Calu3 (cell line): Measurements from ENCODE around the gene SPAG5. TPM values are rescaled to one million over a fixed set of nuclear protein-coding genes. Genes with fewer than 3 reads are reported as not detected.

Source experiments
- BruUV-seq: library from RNA; stranded (reverse); fragments of 400-500 nt; replicated peaks from 2 replicates; lab custom pipeline; 2021; lab: Mats Ljungman, UMichigan
- CTCF ChIA-PET: fragments of 300-600 bp; sonication (Branson Sonifier 250); formaldehyde crosslinking; loops from one replicate; lab custom pipeline; 2022; ENCODE audit warnings: antibody characterized with exemption; lab: Charles Lee
- DNase-seq: peaks from one replicate; pipeline ENCODE4 v3.0.0; 2022
- H3K27ac Mint-ChIP-seq: one replicate; pipeline ENCODE4 v1.8.0; 2022; ENCODE audit warnings: mixed read lengths; ENCODE audit not compliant: unreplicated experiment
- H3K27me3 Mint-ChIP-seq: one replicate; pipeline ENCODE4 v1.8.0; 2022; ENCODE audit warnings: mixed read lengths; ENCODE audit not compliant: unreplicated experiment
- H3K36me3 Mint-ChIP-seq: one replicate; pipeline ENCODE4 v1.8.0; 2022; ENCODE audit warnings: mild to moderate bottlenecking, moderate library complexity, mixed read lengths; ENCODE audit not compliant: insufficient read depth, unreplicated experiment
- H3K4me1 Mint-ChIP-seq: one replicate; pipeline ENCODE4 v1.8.0; 2022; ENCODE audit warnings: mild to moderate bottlenecking, low read depth, mixed read lengths; ENCODE audit not compliant: unreplicated experiment
- H3K4me3 Mint-ChIP-seq: one replicate; pipeline ENCODE4 v1.8.0; 2022; ENCODE audit warnings: mild to moderate bottlenecking, low read depth, moderate library complexity, mixed read lengths; ENCODE audit not compliant: unreplicated experiment
- H3K9me3 Mint-ChIP-seq: one replicate; pipeline ENCODE4 v1.8.0; 2022; ENCODE audit warnings: low read depth, mixed read lengths; ENCODE audit not compliant: unreplicated experiment
- intact Hi-C: fragments of 100-400 bp; cut with micrococcal nuclease; formaldehyde crosslinking; loops from one replicate; pipeline ENCODE4 v1.10.0; 2022; ENCODE audit not compliant: unreplicated experiment
- total RNA-seq: library from RNA; stranded (reverse); gene quantifications from 2 replicates; pipeline ENCODE4 v1.2.3, GENCODE V29; 2022
- TF ChIP-seq, protein P1 (sequence below): fragments of 200-600 bp; IDR thresholded peaks from one replicate; pipeline ENCODE4 v1.8.0; 2022; ENCODE audit warnings: antibody characterized with exemption; ENCODE audit not compliant: unreplicated experiment

The SPAG5 gene
- total RNA-seq, 1 experiment from 2014 or later: 82.1 TPM

DNA sequence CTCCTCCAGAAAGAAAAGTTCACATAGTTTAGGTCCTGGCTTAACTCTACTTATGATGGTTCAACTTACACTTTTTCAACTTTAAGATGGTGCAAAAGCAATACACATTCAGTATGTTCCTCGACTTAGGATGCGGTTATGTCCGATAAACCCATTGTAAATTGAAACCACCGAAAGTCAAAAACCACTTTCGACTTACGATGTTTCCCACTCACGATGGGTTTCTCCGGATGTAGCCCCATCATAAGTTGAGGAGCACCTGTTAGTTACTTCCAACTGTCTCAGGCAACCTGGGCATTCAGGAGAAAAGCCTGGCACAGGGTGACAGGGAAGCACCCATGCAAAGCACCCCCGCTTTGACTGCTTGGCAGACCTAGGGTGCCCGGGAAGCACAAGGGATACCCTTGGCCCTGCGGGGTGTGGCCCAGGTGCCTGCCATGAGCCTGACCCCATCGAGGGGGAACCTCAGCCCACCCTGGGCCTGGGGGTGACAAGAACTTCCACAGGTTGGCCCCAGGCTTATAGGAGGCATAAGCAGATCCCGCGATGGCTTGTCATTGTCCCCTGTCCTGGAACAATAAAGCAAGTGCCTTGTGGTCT lies 60.4 kb downstream of the SPAG5 start:
- no peak for DNase-seq
- CTCF ChIA-PET: no interaction called here
- no TSS peak for BruUV-seq
- no peaks in the 10 kb centered on the region for H3K36me3 Mint-ChIP-seq
- no peak overlapping the region for H3K27ac Mint-ChIP-seq
- H3K4me3 Mint-ChIP-seq: no peak overlapping the region
- intact Hi-C loops: no loop called here
- peaks cover 4% of the 10 kb centered on the region for H3K4me1 Mint-ChIP-seq
- H3K9me3 Mint-ChIP-seq: no peaks in the 10 kb centered on the region
- TF ChIP-seq, protein P1, sequence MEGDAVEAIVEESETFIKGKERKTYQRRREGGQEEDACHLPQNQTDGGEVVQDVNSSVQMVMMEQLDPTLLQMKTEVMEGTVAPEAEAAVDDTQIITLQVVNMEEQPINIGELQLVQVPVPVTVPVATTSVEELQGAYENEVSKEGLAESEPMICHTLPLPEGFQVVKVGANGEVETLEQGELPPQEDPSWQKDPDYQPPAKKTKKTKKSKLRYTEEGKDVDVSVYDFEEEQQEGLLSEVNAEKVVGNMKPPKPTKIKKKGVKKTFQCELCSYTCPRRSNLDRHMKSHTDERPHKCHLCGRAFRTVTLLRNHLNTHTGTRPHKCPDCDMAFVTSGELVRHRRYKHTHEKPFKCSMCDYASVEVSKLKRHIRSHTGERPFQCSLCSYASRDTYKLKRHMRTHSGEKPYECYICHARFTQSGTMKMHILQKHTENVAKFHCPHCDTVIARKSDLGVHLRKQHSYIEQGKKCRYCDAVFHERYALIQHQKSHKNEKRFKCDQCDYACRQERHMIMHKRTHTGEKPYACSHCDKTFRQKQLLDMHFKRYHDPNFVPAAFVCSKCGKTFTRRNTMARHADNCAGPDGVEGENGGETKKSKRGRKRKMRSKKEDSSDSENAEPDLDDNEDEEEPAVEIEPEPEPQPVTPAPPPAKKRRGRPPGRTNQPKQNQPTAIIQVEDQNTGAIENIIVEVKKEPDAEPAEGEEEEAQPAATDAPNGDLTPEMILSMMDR: no peak
- H3K27me3 Mint-ChIP-seq: peaks cover 27% of the 10 kb centered on the region

DNA sequence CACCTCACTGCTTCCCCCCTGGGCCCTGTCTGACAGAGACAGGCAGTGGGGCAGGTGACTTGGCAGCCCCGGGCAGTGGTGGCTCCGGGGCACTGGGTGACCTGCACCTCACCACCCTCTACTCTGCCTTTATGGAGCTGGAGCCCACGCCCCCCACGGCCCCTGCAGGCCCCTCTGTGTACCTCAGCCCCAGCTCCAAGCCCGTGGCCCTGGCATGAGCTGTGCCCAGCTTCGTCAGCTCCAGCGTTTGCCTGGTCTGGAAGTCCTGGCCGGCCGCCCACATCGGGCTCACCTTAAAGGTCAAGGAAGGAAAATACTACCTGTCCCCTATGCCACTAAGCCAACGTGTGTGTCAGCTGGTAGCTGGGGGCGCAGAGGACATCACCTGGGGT lies 61.6 kb downstream of the SPAG5 start:
- no TSS peak for BruUV-seq

DNA sequence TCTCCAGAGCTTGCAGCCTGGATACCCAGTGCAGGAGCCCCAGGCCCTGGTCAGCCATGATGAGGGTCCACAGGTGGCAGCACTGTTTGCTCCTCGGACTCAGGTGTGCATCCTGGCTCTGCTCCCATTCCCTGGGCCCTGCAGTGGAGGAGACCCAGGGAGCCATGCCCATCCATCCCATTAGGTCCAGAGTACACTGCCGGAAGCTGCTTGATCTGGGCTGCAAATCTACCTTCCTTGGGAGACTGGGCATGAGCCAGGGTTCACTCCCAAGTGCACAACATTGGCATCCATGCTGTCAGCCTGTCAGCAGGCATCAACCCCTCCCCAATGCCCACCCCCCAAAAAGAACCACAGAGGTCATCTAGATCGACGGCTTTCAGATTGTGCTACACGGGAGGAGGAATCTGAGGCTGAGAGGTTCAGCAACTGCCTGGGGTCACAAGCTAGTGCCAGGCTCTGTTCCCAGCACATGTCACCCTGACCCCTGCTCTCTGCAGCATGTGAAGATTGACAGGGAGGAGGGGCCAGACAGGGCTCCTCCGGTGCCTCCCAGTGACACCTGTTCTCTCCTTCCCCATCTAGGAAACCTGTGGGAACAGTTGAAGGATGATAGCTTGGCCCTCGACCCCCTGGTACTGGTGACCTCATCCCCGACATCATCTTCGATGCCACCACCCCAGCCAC lies 62.1 kb downstream of the SPAG5 start:
- Mint-ChIP-seq H3K36me3 (no peaks in the 10 kb centered on the region), H3K9me3 (no peaks in the 10 kb centered on the region), H3K27ac (no peak overlapping the region), H3K4me3 (no peak overlapping the region), H3K4me1 (peaks cover 9% of the 10 kb centered on the region), H3K27me3 (peaks cover 43% of the 10 kb centered on the region)
- CTCF ChIA-PET: interaction anchor here (1.3 kb wide), 1 partner anchor 39 kb away, joined by 3 read pairs; no protein-coding TSS in a partner anchor
- TF ChIP-seq, protein P1: no peak
- BruUV-seq: no TSS peak
- no peak for DNase-seq
- intact Hi-C loops: no loop called here

More for the DNA sequence above, 61.6 kb downstream of the SPAG5 start:
- H3K27me3 Mint-ChIP-seq: peaks cover 37% of the 10 kb centered on the region
- peaks cover 9% of the 10 kb centered on the region for H3K4me1 Mint-ChIP-seq
- DNase-seq: no peak
- intact Hi-C loops: no loop called here
- no peak overlapping the region for H3K4me3 Mint-ChIP-seq
- H3K36me3 Mint-ChIP-seq: no peaks in the 10 kb centered on the region
- H3K9me3 Mint-ChIP-seq: no peaks in the 10 kb centered on the region
- TF ChIP-seq, protein P1: no peak
- CTCF ChIA-PET: interaction anchor here (1.3 kb wide), 1 partner anchor 39 kb away, joined by 3 read pairs; no protein-coding TSS in a partner anchor
- no peak overlapping the region for H3K27ac Mint-ChIP-seq

DNA sequence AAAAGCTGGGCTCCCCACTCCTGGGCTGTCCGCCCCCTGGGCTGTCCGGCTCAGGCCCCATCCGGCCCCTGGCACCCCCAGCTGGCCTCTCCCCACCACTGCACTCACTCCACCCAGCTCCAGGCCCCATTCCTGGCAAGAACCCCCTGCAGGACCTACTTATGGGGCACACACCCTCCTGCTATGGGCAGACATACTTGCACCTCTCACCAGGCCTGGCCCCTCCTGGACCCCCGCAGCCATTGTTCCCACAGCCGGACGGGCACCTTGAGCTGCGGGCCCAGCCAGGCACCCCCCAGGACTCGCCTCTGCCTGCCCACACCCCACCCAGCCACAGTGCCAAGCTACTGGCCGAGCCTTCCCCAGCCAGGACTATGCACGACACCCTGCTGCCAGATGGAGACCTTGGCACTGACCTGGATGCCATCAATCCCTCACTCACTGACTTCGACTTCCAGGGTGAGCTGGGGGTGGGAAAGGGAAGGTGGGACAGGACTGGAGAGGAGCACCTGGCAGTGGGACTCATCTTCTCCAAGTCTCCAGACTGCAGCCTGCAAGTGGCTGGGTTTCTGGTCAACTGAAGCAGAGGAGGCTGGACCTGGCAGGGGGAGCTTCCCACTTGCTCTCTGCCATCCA lies 64.0 kb downstream of the SPAG5 start:
- no TSS peak for BruUV-seq
- Mint-ChIP-seq H3K36me3 (no peaks in the 10 kb centered on the region), H3K9me3 (no peaks in the 10 kb centered on the region), H3K27ac (no peak overlapping the region), H3K27me3 (peaks cover 57% of the 10 kb centered on the region), H3K4me1 (peaks cover 9% of the 10 kb centered on the region), H3K4me3 (no peak overlapping the region)
- intact Hi-C loops: no loop called here
- DNase-seq: no peak
- CTCF ChIA-PET: interaction anchor here (0.6 to 1.2 kb wide), 5 partner anchors 20 to 283 kb away, joined by 3 to 5 read pairs (median 3); no protein-coding TSS in a partner anchor
- TF ChIP-seq, protein P1: no peak
